GM12891 (cell line): ENCODE data around the gene KRTAP4-3.

Source experiments
- PAX5 ChIP-seq: IDR thresholded peaks from 2 replicates; pipeline ENCODE4 v1.6.1; 2011; ENCODE audit warnings: low read length, moderate library complexity, mild to moderate bottlenecking; ENCODE audit not compliant: insufficient read depth, severe bottlenecking
- POLR2A ChIP-seq: IDR thresholded peaks from 2 replicates; pipeline ENCODE4 v1.6.1; 2011; ENCODE audit warnings: low read depth, low read length, control low read depth
- SPI1 ChIP-seq: IDR thresholded peaks from 2 replicates; pipeline ENCODE4 v1.6.1; 2011; ENCODE audit warnings: low read depth, low read length, control low read depth
- TAF1 ChIP-seq: IDR thresholded peaks from 2 replicates; pipeline ENCODE4 v1.6.1; 2011; ENCODE audit warnings: low read depth, low read length, control low read depth

GRCh38 chr17:41145261-41145660, 22.8 kb downstream of the KRTAP4-3 start:
- TF ChIP-seq POLR2A (no peak), SPI1 (no peak), TAF1 (no peak), PAX5 (no peak)
